Measurements from ENCODE around the gene STK10.

The STK10 gene

DNA sequence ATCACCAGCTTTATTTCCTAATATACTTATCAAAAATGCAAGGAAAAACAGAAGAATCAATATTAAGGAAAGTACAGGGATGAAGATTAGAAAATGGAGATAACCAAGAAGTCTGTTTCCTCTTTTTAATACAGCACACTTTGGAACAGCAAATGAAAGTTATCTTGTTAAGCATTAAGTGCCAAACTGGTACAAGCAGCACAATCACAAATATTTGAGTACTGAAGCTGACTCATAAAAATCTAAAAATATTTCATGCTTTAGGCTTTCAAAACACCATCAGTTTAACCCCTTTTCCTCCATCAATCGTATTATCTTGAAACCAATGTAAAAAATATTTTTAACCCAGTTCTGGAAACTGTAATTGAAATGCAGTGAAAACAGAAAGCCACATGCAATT, 184.3 kb downstream of the STK10 start:
- H3K4me3 ChIP-seq (replicated peaks; ENCODE audit: insufficient read depth, low read length): no peak overlapping the region
- no peaks in the 10 kb centered on the region for H3K27me3 ChIP-seq (ENCODE audit: insufficient read depth, poor library complexity, severe bottlenecking)
- no peak for DNase-seq (ENCODE audit: low read depth in 1 of 2, low spot score in 1 of 2)
- TF ChIP-seq POLR2AphosphoS5 (IDR thresholded peaks at IDR 0.05; ENCODE audit: low read depth): no peak
- TF ChIP-seq SPI1 (IDR thresholded peaks at IDR 0.05; ENCODE audit: borderline replicate concordance, low read depth): 0 out of 2 replicates have a peak, but pooled peaks have one; percentile 3
- no peak for TF ChIP-seq REST (IDR thresholded peaks at IDR 0.05; ENCODE audit: insufficient replicate concordance, low read depth)
- TF ChIP-seq GABPA (IDR thresholded peaks at IDR 0.05; ENCODE audit: low read depth): no peak
- TF ChIP-seq, protein P1, sequence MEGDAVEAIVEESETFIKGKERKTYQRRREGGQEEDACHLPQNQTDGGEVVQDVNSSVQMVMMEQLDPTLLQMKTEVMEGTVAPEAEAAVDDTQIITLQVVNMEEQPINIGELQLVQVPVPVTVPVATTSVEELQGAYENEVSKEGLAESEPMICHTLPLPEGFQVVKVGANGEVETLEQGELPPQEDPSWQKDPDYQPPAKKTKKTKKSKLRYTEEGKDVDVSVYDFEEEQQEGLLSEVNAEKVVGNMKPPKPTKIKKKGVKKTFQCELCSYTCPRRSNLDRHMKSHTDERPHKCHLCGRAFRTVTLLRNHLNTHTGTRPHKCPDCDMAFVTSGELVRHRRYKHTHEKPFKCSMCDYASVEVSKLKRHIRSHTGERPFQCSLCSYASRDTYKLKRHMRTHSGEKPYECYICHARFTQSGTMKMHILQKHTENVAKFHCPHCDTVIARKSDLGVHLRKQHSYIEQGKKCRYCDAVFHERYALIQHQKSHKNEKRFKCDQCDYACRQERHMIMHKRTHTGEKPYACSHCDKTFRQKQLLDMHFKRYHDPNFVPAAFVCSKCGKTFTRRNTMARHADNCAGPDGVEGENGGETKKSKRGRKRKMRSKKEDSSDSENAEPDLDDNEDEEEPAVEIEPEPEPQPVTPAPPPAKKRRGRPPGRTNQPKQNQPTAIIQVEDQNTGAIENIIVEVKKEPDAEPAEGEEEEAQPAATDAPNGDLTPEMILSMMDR (IDR thresholded peaks at IDR 0.05; ENCODE audit: insufficient read depth, low read length): no peak
- H3K27ac ChIP-seq (replicated peaks): 0 out of 2 replicates have a peak overlapping the region, but pooled peaks have one; percentile 1

DNA sequence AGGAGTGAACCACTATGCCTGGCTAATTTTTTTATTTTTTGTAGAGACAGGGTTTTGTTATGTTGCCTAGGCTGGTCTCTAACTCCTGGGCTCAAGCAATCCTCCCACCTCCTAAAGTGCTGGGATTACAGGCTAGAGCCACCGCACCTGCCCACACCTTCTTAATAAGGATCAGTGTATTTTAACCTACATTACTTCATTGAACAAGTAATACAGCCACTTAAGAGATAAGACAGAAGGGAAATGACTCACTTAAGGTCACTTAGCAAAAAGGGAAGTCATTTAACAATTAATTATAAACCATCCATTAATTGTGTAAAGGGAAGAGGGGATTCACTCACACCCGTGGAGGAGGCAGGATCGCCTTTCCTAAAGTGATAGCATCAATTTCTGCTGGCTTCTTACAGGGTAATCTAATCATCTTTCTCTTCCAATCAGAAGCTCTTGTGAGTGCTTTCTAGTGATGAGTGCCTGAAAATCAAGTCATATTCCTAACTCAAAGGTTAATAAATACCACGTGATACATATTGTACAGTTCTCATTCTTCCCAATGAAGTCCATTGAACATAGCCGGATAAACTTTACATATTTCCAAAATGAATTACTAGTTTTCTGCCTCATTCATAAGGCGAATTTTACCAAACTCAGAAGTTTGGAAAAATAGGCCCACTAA, 185.0 kb downstream of the STK10 start:
- H3K27ac ChIP-seq (replicated peaks): no peak overlapping the region
- peak; percentile 58; the same call in 1 of the 2 replicates for TF ChIP-seq SPI1 (IDR thresholded peaks at IDR 0.05; ENCODE audit: borderline replicate concordance, low read depth)
- no peak for TF ChIP-seq POLR2AphosphoS5 (IDR thresholded peaks at IDR 0.05; ENCODE audit: low read depth)
- TF ChIP-seq GABPA (IDR thresholded peaks at IDR 0.05; ENCODE audit: low read depth): no peak
- H3K27me3 ChIP-seq (ENCODE audit: insufficient read depth, poor library complexity, severe bottlenecking): no peaks in the 10 kb centered on the region
- no peak overlapping the region for H3K4me3 ChIP-seq (replicated peaks; ENCODE audit: insufficient read depth, low read length)
- peak in 1 of 2 experiments; percentile 17 for DNase-seq (ENCODE audit: low read depth in 1 of 2, low spot score in 1 of 2)

DNA sequence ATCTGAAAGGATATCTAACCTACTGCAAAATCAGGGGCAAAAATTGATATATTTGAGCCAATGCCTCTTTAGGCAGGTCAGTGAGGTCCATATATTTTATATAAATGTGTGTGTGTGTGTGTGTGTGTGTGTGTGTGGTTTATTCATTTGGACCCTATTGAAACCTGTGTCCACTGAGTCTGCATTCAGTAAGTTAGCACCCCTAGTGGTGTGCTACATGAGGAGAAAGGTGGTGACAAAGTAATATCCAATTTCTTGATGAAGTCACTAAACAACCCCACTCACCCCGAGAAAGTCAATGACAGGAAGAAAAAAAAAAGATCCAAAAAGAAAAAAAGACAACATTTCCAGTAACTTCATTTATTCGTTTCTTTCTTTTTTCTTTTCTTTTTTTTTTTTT, 185.7 kb downstream of the STK10 start:
- Histone ChIP-seq H3K27me3 (ENCODE audit: insufficient read depth, poor library complexity, severe bottlenecking) (no peaks in the 10 kb centered on the region), H3K27ac (replicated peaks) (no peak overlapping the region), H3K4me3 (replicated peaks; ENCODE audit: insufficient read depth, low read length) (no peak overlapping the region)
- TF ChIP-seq POLR2AphosphoS5 (IDR thresholded peaks at IDR 0.05; ENCODE audit: low read depth): no peak
- no peak for TF ChIP-seq GABPA (IDR thresholded peaks at IDR 0.05; ENCODE audit: low read depth)
- TF ChIP-seq SPI1 (IDR thresholded peaks at IDR 0.05; ENCODE audit: borderline replicate concordance, low read depth): no peak
- TF ChIP-seq, protein P1 (IDR thresholded peaks at IDR 0.05; ENCODE audit: insufficient read depth, low read length): no peak
- no peak for TF ChIP-seq REST (IDR thresholded peaks at IDR 0.05; ENCODE audit: insufficient replicate concordance, low read depth)
- DNase-seq (ENCODE audit: low read depth in 1 of 2, low spot score in 1 of 2): peak in 1 of 2 experiments; percentile 23

GRCh38 chr5:171999877-172000276, 188.1 kb downstream of the STK10 start:
- Histone ChIP-seq H3K27ac (replicated peaks) (peak overlapping the region; percentile 50), H3K27me3 (ENCODE audit: insufficient read depth, poor library complexity, severe bottlenecking) (no peaks in the 10 kb centered on the region), H3K4me3 (replicated peaks; ENCODE audit: insufficient read depth, low read length) (no peak overlapping the region)
- DNase-seq (ENCODE audit: low read depth in 1 of 2, low spot score in 1 of 2): peak; percentile 17 to 55
- TF ChIP-seq GABPA (IDR thresholded peaks at IDR 0.05; ENCODE audit: low read depth) (no peak), SPI1 (IDR thresholded peaks at IDR 0.05; ENCODE audit: borderline replicate concordance, low read depth) (no peak), POLR2AphosphoS5 (IDR thresholded peaks at IDR 0.05; ENCODE audit: low read depth) (no peak), REST (IDR thresholded peaks at IDR 0.05; ENCODE audit: insufficient replicate concordance, low read depth) (no peak)
- TF ChIP-seq, protein P1 (IDR thresholded peaks at IDR 0.05; ENCODE audit: insufficient read depth, low read length): no peak
